Lung (tissue), 12 donors: ENCODE data around the gene SNX17. TPM values are rescaled to one million over a fixed set of nuclear protein-coding genes. Genes with fewer than 3 reads are reported as not detected.

ENCODE experiments used
- ATAC-seq: fragments of 200-7000 bp; cut with Tn5 transposase; one replicate; pipeline ENCODE4 v1.9.1; 2020; ENCODE audit warnings: moderate number of reproducible peaks; ENCODE audit not compliant: insufficient read depth, low FRiP score
- DNase-seq, 3 donors: peaks; one replicate each; pipeline ENCODE4 v3.0.0-alpha.2; 2013 to 2017
- H3K27ac ChIP-seq, 2 donors: one replicate each; pipeline ENCODE4 v1.5.1; 2013; ENCODE audit warnings: mild to moderate bottlenecking in 2 of 2, moderate library complexity in 2 of 2, control low read depth in 1 of 2, inconsistent platforms in 1 of 2, low read depth in 1 of 2, low read length in 1 of 2
- H3K27me3 ChIP-seq, 3 donors: one replicate each; pipeline ENCODE4 v1.5.1; 2013; ENCODE audit warnings: low read length in 2 of 3; ENCODE audit not compliant: control insufficient read depth in 3 of 3, insufficient read depth in 3 of 3
- H3K36me3 ChIP-seq, 4 donors: one replicate each; pipeline ENCODE4 v1.5.1; 2013; ENCODE audit warnings: low read length in 4 of 4, mild to moderate bottlenecking in 1 of 4, moderate library complexity in 1 of 4; ENCODE audit not compliant: control insufficient read depth in 4 of 4, insufficient read depth in 4 of 4
- H3K4me1 ChIP-seq, 5 donors: one replicate each; pipeline ENCODE4 v1.5.1; 2013; ENCODE audit warnings: low read length in 5 of 5, mild to moderate bottlenecking in 2 of 5, moderate library complexity in 1 of 5; ENCODE audit not compliant: control insufficient read depth in 5 of 5, insufficient read depth in 5 of 5
- H3K4me3 ChIP-seq: one replicate; pipeline ENCODE4 v1.5.1; 2013; ENCODE audit warnings: mild to moderate bottlenecking, control low read depth, moderate library complexity
- H3K9ac ChIP-seq, 2 donors: one replicate each; pipeline ENCODE4 v1.5.1; 2013; ENCODE audit warnings: low read length in 2 of 2, control low read depth in 1 of 2; ENCODE audit not compliant: insufficient read depth in 1 of 2
- H3K9me3 ChIP-seq, 4 donors: one replicate each; pipeline ENCODE4 v1.5.1; 2013; ENCODE audit warnings: low read length in 3 of 4, mild to moderate bottlenecking in 1 of 4, moderate library complexity in 1 of 4; ENCODE audit not compliant: control insufficient read depth in 4 of 4, insufficient read depth in 3 of 4
- WGBS, 2 donors: extraction: QIAGEN DNeasy Blood & Tissue Kit; methylation state at CpG; one replicate each; pipeline ENCODE4 v1.1.7; 2013; 5-methylcytosine and 5-hydroxymethylcytosine counted together
- polyA plus RNA-seq, 2 donors: library from polyadenylated mRNA; stranded (reverse); fragments of 200-250 nt; gene quantifications; one replicate each; pipeline ENCODE4 v1.2.1, GENCODE V29; 2013
- total RNA-seq, 2 donors: library from RNA; depleted of rRNA in 1 of 2; stranded (reverse); fragments of >200 nt in 1 of 2; gene quantifications; one replicate each; pipeline ENCODE4 v1.2.1, GENCODE V29; 2014 to 2021
- TF ChIP-seq, protein P1 (sequence below): IDR thresholded peaks from 2 replicates; pipeline ENCODE4 v1.5.1; 2012; ENCODE audit warnings: mild to moderate bottlenecking; ENCODE audit errors: control extremely low read depth, extremely low read depth
- donor health status: control.
- donor health status: control.
- donor health status: Bipolar disorder and iron deficiency.
- donor health status: healthy.
- donor health status: DM: yes; HTN: yes; CAD: no.

The SNX17 gene
- total and polyA plus RNA-seq, 4 donors: 65.8 to 129 (median 95.7) TPM

DNA sequence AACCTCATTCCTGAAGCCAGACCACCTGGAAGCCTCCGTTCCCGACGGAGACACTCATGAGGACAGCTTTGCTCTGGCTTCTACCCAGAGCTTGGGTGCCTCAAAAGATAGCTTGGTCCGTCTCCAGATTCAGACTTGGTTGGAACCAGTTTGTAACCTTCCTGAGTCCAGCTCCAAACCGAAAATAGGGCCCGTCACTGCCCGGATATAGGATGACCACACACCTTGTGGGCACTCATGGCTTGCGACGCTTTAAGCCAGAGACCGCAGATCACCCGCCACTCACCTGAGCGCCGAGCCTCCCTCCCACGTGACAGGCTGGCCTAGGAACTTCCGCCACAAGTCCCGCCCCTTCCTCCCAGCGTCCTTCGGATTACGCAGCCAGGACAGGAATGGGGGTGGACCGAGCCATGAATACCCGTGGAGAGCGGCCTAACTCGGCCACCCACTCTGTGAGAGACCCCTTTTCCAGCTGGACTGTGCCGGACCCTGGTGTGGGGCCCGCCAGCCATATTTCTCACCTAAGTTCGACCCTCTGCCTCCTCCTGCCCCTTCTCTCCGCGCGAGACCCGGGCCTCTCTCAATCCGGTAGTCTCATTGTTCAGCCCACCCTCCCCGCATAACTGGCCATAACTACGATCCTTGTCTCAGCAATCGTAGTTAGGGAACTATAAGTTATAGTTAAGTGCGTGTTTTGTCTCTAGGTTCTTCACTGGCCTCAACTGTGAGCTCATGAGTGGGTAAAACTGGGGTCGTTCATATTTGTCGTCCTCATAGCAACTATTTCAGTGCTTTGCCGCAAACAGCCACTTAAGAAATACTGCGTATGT is 47.4 kb upstream of the SNX17 start, which contains the start of gene MPV17:
MPV17 (minus strand) TSS at position 332 of the 830 bp plus-strand sequence. CDS start 580 bp downstream, outside the sequence.
- H3K36me3 ChIP-seq: peaks cover 9 to 15% (median 14%) of the 10 kb centered on the region in 4 donors
- peak within 1 kb of the TSS; percentile 70 for H3K4me3 ChIP-seq
- H3K9me3 ChIP-seq: no peaks in the 10 kb centered on the region
- no peaks in the 10 kb centered on the region for H3K27me3 ChIP-seq
- H3K4me1 ChIP-seq: peaks cover 0 to 23% (median 12%) of the 10 kb centered on the region in 5 donors
- peak within 1 kb of the TSS; percentile 98 to 99 for H3K9ac ChIP-seq
- TF ChIP-seq, protein P1, sequence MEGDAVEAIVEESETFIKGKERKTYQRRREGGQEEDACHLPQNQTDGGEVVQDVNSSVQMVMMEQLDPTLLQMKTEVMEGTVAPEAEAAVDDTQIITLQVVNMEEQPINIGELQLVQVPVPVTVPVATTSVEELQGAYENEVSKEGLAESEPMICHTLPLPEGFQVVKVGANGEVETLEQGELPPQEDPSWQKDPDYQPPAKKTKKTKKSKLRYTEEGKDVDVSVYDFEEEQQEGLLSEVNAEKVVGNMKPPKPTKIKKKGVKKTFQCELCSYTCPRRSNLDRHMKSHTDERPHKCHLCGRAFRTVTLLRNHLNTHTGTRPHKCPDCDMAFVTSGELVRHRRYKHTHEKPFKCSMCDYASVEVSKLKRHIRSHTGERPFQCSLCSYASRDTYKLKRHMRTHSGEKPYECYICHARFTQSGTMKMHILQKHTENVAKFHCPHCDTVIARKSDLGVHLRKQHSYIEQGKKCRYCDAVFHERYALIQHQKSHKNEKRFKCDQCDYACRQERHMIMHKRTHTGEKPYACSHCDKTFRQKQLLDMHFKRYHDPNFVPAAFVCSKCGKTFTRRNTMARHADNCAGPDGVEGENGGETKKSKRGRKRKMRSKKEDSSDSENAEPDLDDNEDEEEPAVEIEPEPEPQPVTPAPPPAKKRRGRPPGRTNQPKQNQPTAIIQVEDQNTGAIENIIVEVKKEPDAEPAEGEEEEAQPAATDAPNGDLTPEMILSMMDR: no peak
- peak within 1 kb of the TSS; percentile 91 to 97 for H3K27ac ChIP-seq
- DNase-seq (peak; percentile 94 to 96 (median 96)), ATAC-seq (peak; percentile 91)
- 0% methylated on average over 39 of the region's 39 CpGs for WGBS, 2 donors

DNA sequence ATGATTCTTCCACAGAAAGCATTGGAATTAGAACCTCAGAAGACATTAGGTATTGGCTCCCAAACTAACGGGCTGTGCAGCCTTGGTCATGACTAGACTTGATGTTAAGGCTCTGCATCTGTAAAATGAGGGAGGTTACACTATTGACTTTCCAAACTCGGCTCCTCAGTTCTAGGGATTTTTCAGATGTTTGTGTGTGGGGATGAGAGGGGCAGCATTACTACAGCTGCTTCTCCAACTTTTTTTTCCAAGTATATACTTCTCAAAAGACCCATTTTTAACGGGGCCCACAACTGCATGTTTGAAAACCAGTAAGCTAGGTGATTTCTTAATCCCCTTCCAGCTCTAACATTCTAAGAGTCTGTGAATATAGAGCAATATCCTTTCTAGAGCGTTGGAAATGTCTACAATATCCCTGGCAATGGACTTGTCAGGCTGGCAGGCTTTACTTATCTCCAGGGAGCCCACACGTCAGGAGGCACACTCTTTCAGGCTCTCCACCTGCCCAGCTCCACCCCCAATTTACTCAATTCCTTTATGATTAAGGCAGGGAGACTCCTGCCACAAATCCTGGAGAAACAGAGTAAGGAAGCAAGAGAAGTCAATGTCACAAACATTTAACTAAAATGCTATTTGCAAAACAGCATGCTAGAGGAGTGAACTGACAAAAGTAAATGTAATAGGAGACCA is 46.7 kb upstream of the SNX17 start:
- Histone ChIP-seq H3K9ac (peak overlapping the region; percentile 98 to 99), H3K36me3 (peaks cover 17 to 22% (median 20%) of the 10 kb centered on the region in 4 donors), H3K4me1 (peaks cover 0 to 23% (median 12%) of the 10 kb centered on the region in 5 donors), H3K4me3 (peak overlapping the region; percentile 70), H3K27ac (peak overlapping the region; percentile 91 to 97), H3K9me3 (no peaks in the 10 kb centered on the region), H3K27me3 (no peaks in the 10 kb centered on the region)
- no peak for ATAC-seq
- 19 to 23% methylated on average over 5 of the region's 5 CpGs for WGBS, 2 donors
- TF ChIP-seq, protein P1: no peak
- DNase-seq: peak in 2 of 3 donors; percentile 24 to 34

DNA sequence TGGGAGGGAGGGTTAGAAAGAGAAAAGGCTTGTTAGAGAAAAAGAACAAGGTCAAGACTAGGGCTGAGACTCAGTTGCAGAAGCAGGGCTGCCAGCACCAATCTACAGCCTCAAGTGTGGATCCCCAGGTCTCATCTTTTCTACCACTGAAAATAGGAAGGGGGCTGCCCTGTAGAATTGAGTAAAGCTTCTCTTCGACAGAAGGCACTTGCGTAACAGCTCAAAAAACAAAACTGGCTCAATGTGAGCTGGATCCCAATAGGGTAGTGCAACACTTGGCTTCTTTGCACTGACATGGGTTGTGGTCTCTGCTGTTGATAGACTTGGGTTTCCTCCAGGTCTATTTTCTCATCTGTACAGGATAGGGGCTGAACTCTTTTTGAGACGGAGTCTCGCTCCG is 45.7 kb upstream of the SNX17 start:
- no peaks in the 10 kb centered on the region for H3K9me3 ChIP-seq
- peaks cover 0 to 23% (median 12%) of the 10 kb centered on the region in 5 donors for H3K4me1 ChIP-seq
- WGBS, 2 donors: 55 to 80% methylated on average over 5 of the region's 5 CpGs
- H3K4me3 ChIP-seq: no peak overlapping the region
- no peak overlapping the region for H3K27ac ChIP-seq
- DNase-seq: no peak
- TF ChIP-seq, protein P1: no peak
- no peak overlapping the region for H3K9ac ChIP-seq
- peaks cover 24 to 30% (median 26%) of the 10 kb centered on the region in 4 donors for H3K36me3 ChIP-seq
- no peak for ATAC-seq
- H3K27me3 ChIP-seq: no peaks in the 10 kb centered on the region
